ENCODE data around the gene TSFM.

TSFM gene

GRCh38 chr12:57838594-57839302 is 56.2 kb downstream of the TSFM start:
- Histone ChIP-seq H3K79me2 (ENCODE audit: insufficient read depth, low read depth) (peaks cover 97% of the 10 kb centered on the region), H3K4me2 (peak overlapping the region; percentile 76), H3K36me3 (ENCODE audit: insufficient read depth) (no peaks in the 10 kb centered on the region), H3K27me3 (ENCODE audit: insufficient read depth, low read depth) (no peaks in the 10 kb centered on the region), H3K4me1 (ENCODE audit: low read depth, poor library complexity, severe bottlenecking) (peaks cover 100% of the 10 kb centered on the region), H3K4me3 (IDR thresholded peaks at IDR 0.05; ENCODE audit: insufficient read depth, low read depth, low read length) (no peak overlapping the region), H2AFZ (ENCODE audit: low read depth) (no peak overlapping the region), H3K27ac (peak overlapping the region; percentile 64), H3K9ac (peak overlapping the region; percentile 23; the same call in 1 of the 2 replicates), H4K20me1 (ENCODE audit: insufficient read depth) (peaks cover 43% of the 10 kb centered on the region)
- TF ChIP-seq CTCF (conservative IDR thresholded peaks at IDR 0.05; ENCODE audit: low read depth, low read length), result no peak

DNA sequence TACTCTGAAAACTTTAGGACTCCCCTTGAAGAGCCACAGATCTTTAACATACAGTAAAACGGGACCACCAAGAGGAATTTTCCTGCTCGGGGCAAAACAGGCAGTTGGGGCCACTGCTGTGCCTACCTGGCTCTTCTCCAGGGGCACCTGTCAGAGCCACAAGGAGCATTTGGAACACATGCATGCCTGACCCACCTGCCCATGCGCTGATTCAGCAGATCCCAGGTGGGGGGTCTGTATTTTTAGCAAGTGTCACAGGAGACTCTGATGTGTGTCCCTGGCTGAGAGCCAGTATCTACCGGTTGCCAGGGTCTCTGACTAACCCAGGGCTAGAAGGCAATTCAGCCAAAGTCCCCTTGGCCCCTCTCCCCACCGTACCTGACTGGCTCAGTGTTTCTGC is 57.4 kb downstream of the TSFM start:
- no peak overlapping the region for H3K4me3 ChIP-seq (IDR thresholded peaks at IDR 0.05; ENCODE audit: insufficient read depth, low read depth, low read length)
- no peaks in the 10 kb centered on the region for H3K36me3 ChIP-seq (ENCODE audit: insufficient read depth)
- peak overlapping the region; percentile 64; the same call in 1 of the 2 replicates for H3K27ac ChIP-seq
- H4K20me1 ChIP-seq (ENCODE audit: insufficient read depth), result peaks cover 45% of the 10 kb centered on the region
- H3K9ac ChIP-seq, result no peak overlapping the region
- H2AFZ ChIP-seq (ENCODE audit: low read depth), result no peak overlapping the region
- H3K27me3 ChIP-seq (ENCODE audit: insufficient read depth, low read depth), result no peaks in the 10 kb centered on the region
- TF ChIP-seq CTCF (conservative IDR thresholded peaks at IDR 0.05; ENCODE audit: low read depth, low read length), result no peak
- H3K4me1 ChIP-seq (ENCODE audit: low read depth, poor library complexity, severe bottlenecking), result peaks cover 97% of the 10 kb centered on the region
- H3K4me2 ChIP-seq, result peak overlapping the region; percentile 76
- peaks cover 97% of the 10 kb centered on the region for H3K79me2 ChIP-seq (ENCODE audit: insufficient read depth, low read depth)

DNA sequence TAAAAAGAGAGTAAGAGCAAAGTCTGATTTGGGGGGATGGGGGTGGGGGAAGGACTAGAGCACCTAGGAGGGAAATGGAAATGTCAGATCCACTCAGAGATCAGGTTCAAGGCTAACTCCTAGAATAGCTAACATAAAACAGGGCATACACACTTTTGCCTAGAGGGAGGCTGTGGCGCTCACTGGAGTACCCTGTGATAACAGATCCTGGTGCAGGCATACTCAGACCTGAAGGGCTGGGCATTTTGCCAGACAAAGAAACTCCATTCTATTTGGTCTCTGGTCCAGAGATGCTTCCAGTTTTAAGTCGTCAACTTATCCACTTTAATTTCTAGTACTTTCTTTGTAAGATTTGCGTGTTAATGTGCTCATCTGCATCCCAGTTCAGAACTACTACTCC is 58.1 kb downstream of the TSFM start:
- Histone ChIP-seq H2AFZ (ENCODE audit: low read depth) (no peak overlapping the region), H3K9ac (no peak overlapping the region; the same call in 1 of the 2 replicates), H3K27me3 (ENCODE audit: insufficient read depth, low read depth) (no peaks in the 10 kb centered on the region), H3K4me2 (peak overlapping the region; percentile 76), H4K20me1 (ENCODE audit: insufficient read depth) (peaks cover 45% of the 10 kb centered on the region), H3K27ac (no peak overlapping the region; the same call in 1 of the 2 replicates), H3K79me2 (ENCODE audit: insufficient read depth, low read depth) (peaks cover 97% of the 10 kb centered on the region), H3K4me3 (IDR thresholded peaks at IDR 0.05; ENCODE audit: insufficient read depth, low read depth, low read length) (no peak overlapping the region), H3K4me1 (ENCODE audit: low read depth, poor library complexity, severe bottlenecking) (peaks cover 89% of the 10 kb centered on the region), H3K36me3 (ENCODE audit: insufficient read depth) (no peaks in the 10 kb centered on the region)
- no peak for TF ChIP-seq CTCF (conservative IDR thresholded peaks at IDR 0.05; ENCODE audit: low read depth, low read length)

GRCh38 chr12:57841445-57841844 is 58.9 kb downstream of the TSFM start:
- TF ChIP-seq CTCF (conservative IDR thresholded peaks at IDR 0.05; ENCODE audit: low read depth, low read length), result no peak
- Histone ChIP-seq H2AFZ (ENCODE audit: low read depth) (no peak overlapping the region), H4K20me1 (ENCODE audit: insufficient read depth) (peaks cover 45% of the 10 kb centered on the region), H3K36me3 (ENCODE audit: insufficient read depth) (no peaks in the 10 kb centered on the region), H3K27ac (peak overlapping the region; percentile 2; the same call in 1 of the 2 replicates), H3K79me2 (ENCODE audit: insufficient read depth, low read depth) (peaks cover 97% of the 10 kb centered on the region), H3K4me1 (ENCODE audit: low read depth, poor library complexity, severe bottlenecking) (peaks cover 82% of the 10 kb centered on the region), H3K4me3 (IDR thresholded peaks at IDR 0.05; ENCODE audit: insufficient read depth, low read depth, low read length) (no peak overlapping the region), H3K9ac (no peak overlapping the region), H3K4me2 (peak overlapping the region; percentile 76), H3K27me3 (ENCODE audit: insufficient read depth, low read depth) (no peaks in the 10 kb centered on the region)
